HG03432 (cell line): ENCODE data around the gene KIF26A.

ENCODE experiments used
- ATAC-seq: cut with Tn5 transposase; IDR thresholded peaks from one replicate; pipeline ENCODE4 v1.9.1; 2021; ENCODE audit warnings: mild to moderate bottlenecking, moderate library complexity; ENCODE audit not compliant: unreplicated experiment

KIF26A gene

GRCh38 chr14:104174051-104174450 is 35.7 kb downstream of the KIF26A start:
- no peak for ATAC-seq

DNA sequence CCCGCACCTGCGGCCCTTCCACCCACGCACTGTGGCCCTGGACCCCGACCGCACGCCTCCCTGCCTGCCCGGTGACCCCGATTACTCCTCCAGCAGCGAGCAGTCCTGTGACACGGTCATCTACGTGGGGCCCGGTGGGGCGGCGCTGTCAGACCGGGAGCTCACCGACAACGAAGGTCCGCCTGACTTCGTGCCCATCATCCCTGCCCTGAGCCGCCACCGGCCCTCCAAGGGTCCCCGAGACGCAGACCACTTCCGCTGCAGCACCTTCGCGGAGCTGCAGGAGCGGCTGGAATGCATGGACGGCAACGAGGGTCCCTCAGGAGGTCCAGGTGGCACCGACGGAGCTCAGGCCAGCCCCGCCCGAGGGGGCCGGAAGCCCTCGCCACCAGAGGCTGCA is 36.7 kb downstream of the KIF26A start:
- no peak for ATAC-seq

DNA sequence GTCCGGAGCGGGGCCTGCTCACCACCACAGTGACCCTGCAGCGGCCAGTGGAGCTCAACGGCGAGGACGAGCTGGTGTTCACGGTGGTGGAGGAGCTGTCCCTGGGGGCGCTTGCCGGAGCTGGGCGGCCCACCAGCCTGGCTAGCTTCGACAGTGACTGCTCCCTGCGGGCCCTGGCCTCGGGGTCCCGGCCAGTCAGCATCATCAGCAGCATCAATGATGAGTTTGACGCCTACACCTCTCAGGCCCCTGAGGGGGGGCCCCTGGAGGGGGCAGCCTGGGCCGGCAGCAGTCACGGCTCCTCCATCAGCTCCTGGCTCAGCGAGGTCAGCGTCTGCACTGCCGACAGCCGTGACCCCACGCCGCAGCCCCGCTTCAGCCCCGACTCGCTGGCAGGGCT is 37.4 kb downstream of the KIF26A start:
- no peak for ATAC-seq

DNA sequence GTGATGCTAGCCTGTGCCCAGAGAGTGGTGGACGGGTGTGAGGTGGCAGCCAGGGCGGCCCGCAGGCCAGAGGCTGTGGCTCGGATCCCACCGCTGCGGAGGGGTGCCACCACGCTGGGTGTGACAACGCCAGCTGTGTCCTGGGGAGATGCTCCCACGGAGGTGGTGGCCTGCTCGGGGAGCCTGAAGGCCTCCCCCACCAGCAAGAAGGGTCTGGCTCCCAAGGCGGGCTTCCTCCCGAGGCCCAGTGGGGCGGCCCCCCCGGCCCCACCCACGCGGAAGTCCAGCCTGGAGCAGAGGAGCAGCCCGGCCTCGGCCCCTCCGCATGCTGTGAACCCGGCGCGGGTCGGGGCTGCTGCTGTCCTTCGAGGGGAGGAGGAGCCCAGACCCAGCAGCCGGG is 38.2 kb downstream of the KIF26A start:
- no peak for ATAC-seq

GRCh38 chr14:104177411-104177810 is 39.0 kb downstream of the KIF26A start:
- no peak for ATAC-seq

- no peak for ATAC-seq
Observed at GRCh38 chr14:104178279-104178678, 39.9 kb downstream of the KIF26A start.

GRCh38 chr14:104179126-104179525 is 40.7 kb downstream of the KIF26A start:
- ATAC-seq = no peak

DNA sequence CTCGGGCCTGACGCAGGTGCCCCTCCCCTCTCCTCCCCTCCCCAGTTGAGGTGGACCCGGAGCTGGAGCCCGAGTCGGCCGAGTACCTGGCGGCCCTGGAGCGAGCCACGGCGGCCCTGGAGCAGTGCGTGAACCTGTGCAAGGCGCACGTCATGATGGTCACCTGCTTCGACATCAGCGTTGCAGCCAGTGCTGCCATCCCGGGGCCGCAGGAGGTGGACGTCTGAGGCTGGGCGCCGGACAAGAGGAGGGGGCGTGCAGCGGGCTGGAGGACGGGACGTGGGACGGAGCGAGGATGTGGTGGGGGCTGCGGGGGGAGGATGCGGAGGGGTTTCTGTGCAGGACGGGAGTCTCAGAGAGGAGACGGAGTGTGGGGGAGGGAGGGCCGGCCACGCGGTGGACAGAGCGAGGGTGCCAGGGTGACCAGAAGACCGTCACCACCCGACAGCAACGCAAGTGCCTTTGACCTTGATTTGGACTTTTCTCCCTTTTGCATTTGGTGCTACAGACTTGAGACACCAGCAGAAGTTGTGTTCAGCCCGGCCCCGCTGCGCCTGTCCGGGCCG is 41.3 kb downstream of the KIF26A start:
- no peak for ATAC-seq

GRCh38 chr14:104180561-104181165 is 42.3 kb downstream of the KIF26A start:
- no peak for ATAC-seq

DNA sequence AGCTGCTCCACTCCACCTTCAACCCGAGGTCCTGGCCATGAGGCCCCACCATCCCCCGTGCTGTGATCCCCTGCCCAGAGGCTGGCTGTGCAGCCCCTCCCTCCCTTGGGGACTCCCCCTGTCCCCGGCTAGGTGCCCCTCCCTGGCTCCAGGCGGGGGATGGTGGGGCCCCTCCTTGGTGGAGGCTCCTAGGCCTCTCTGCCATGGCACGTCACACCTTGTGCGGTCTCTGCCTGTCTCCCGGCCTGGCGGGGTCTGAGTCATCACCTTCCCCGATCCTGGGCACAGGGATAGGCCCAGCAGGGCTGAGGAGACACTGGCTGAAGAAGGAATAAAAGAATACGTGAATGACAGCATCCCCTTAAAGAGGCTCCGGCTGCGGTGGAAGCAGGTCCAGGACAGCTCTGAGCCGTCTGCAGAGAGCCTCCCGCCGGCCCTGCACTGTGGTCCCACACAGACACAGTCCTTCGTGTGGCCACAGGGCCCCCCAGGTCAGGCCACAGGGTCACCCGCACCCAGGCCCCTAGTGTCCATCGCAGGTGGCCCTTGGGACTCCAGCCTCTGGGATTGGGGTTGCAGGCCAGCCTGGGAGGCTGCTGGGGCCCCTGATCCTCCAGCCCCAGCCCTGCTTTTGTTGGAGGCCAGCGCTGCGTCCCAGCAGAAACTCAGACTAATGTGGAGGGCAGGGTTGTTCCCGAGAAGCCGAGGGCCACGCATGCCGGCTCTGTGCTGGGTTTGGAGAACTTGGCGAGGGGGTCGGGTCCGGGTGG is 43.6 kb downstream of the KIF26A start:
- no peak for ATAC-seq

GRCh38 chr14:104182857-104183425 is 44.6 kb downstream of the KIF26A start:
- no peak for ATAC-seq

GRCh38 chr14:104183796-104184195 is 45.4 kb downstream of the KIF26A start:
- no peak for ATAC-seq

DNA sequence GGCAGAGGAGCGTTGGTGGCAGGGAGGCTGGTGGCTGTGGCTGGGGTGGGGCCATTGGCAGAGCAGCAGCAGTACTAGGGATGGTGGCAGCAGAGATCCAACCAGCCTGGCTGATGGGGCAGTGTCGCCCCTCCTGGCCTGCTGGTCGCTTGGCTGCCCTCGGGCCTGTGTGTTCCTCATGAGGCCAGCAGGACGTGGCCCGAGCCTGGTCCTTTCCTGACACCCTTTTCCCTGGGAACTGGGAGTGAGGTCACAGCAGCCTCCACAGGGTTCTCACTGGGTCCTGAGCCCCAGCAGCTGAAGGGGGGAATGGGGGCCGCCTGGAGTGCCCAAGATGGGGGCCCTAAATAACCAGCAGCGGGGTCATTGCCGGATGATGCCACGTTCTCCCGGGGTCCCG is 46.1 kb downstream of the KIF26A start:
- ATAC-seq = no peak

GRCh38 chr14:104184911-104185499 is 46.6 kb downstream of the KIF26A start:
- ATAC-seq = no peak

- no peak for ATAC-seq
Observed at GRCh38 chr14:104185916-104186495, 47.6 kb downstream of the KIF26A start.

- no peak for ATAC-seq
Observed at GRCh38 chr14:104186575-104186974, 48.2 kb downstream of the KIF26A start.

GRCh38 chr14:104187121-104187889 is 48.9 kb downstream of the KIF26A start:
- no peak for ATAC-seq

- ATAC-seq = no peak
Observed at GRCh38 chr14:104187931-104188726, 49.7 kb downstream of the KIF26A start.

- no peak for ATAC-seq
Observed at GRCh38 chr14:104188727-104189400, 50.5 kb downstream of the KIF26A start.
